Stimulated activated CD8-positive, alpha-beta memory T cell treated with anti-CD3 and anti-CD28 coated beads, Interleukin-4, amount 100 ng/mL, for 48 hours (primary cell): ENCODE measurements around the gene PPM1L.
"Not testable (repeated sequence)": the region's sequence is repeated elsewhere in the genome, so short reads cannot be mapped to it uniquely, and the experiment has no call there.

Experiments
- DNase-seq: peaks from one replicate; pipeline ENCODE4 v3.0.0-alpha.2; 2020

The PPM1L gene

DNA sequence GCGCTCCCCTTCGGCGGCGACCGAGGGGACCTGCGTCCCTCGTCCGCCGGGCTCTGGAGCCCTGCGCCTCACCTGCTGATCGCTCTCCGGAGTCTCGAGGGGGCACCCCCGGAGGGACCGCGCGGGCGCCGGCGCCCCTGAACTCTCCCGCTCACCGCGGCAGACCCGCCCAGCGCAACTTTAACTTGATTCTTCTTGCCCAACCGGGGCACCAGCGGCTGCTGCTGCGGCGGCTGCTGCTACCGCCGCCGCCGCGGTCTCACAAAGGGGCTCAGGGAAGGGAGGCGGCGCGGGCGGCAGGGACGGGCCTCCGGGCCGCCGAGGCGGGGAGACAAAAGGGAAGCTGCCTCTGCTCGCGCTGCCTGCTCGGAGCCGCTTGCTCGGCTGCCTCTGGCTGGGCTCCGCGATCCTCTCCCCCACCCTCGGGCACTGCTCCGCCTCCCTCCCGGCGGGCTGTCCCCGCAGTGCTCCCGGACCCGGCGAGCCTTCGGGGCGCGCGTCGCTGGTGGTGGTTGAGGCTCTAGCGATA, at the start of gene PPM1L:
Gene PPM1L (plus strand): TSS at position 456 of the 529 bp plus-strand sequence.
- DNase-seq = peak; percentile 67

DNA sequence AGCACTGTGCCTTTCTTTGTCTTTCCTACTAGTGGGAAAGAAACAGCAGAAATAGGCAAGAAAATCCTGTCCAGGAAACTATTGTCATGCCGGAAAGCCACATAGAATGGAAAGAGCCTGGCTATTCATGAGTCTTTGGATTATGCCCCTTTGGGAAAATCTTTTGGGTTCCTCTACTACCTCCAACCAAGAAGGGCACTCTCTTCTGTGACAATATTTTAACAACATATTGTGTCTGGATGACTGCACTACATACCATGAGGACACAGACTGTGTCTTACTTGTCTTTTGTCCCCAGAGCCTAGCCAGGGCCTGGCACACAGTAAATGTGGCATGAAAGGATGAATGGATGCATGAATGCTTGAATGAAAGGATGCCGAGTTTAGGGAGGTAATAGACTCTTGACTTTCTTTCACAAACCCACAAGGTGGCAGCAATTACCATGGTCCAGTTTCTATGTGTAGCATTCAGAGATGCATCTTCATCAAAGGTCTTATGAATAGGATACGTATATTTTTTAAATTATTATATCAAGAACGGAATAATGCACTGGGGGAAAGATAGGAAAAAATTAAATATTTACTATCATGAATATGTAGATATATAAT, 48.7 kb upstream of the PPM1L start:
- DNase-seq = no peak

DNA sequence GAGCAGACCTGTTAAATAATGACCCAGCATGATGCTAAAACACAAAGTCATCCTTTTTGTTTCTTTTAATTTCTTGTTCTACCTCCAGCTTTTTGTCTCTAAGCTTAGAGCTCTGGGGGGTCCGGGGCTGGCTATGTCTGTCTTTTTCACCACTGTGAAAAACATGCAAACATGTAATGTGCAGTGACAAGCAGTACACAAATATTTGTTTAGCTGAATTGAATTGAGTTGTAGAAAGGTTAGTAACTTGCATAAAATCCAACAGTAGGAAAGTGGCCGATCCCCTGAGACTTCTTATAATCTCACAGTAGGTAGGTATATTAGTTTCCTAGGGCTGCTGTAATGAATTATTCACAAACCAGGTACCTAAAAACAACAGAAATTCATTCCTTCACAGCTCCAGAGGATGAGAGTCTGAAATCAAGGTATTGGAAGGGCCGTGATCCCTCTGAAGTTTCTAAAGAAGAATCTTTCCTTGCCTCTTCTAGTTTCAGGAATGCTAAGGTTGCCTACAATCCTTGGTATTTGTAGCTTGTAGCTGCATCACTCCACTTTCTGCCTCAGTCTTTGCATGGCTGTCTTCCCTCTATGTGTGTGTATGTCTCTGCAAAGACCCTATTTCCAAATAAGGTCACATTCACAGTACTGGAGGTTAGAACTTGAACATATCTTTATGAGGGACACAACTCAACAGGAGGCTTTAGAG, 46.4 kb upstream of the PPM1L start:
- no peak for DNase-seq

DNA sequence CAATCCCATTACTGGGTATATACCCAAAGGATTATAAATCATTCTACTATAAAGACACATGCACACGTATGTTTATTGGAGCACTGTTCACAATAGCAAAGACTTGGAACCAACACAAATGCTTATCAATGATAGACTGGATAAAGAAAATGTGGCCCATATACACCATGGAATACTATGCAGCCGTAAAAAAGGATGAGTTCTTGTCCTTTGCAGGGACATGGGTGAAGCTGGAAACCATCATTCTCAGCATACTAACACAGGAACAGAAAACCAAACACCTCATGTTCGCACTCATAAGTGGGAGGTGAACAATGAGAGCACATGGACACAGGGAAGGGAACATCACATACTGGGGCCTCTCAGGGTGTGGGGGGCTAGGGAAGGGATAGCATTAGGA, 42.9 kb upstream of the PPM1L start:
- DNase-seq = not testable (repeated sequence)

DNA sequence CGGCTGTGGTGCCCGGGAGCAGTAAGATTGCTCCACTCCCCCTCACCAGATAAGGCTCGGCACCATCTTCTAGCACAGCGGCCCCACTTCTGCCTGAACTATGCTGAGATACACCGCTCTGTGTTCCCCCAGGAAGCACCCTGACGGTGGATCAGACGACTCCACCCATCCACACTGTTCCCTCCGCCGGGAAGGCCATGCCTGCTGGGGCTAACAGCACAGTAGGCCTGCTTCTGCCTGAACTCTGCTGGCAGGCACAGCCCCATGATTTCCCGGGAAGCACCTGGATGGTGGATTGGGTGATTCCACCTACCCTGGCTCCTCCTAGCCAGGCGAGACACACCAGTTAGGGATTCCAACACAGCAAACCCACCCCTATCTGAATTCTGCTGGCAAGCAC, 36.3 kb upstream of the PPM1L start:
- no peak for DNase-seq

DNA sequence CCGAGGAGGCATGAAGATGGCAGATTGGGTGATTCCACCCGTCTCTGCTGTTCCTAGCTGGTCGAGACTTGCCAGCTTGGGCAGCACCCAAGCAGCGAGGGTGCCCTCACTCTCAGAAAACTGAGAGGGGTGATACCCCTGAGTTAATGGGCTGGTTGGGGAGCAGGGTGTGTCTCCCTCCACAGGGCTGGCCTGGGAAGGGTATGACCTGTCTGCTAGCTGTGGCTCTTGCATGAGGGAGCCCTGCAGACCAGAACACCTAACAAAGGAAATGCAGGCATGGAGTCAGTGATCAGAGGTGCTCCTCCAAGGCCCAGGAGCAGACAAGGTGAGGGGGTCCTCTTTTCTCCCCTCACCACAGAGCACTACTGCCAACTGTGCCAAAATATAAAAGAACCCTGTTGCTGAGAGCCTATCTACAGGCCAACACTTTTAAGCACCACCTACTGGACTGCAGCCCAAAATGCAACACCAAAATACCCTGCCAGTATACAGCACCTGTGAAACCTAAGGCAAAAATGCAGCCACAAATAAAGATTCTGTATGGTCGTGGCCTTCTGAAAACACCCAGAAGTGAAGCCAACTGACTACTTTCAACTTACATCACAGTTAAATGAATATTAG, 35.8 kb upstream of the PPM1L start:
- no peak for DNase-seq

DNA sequence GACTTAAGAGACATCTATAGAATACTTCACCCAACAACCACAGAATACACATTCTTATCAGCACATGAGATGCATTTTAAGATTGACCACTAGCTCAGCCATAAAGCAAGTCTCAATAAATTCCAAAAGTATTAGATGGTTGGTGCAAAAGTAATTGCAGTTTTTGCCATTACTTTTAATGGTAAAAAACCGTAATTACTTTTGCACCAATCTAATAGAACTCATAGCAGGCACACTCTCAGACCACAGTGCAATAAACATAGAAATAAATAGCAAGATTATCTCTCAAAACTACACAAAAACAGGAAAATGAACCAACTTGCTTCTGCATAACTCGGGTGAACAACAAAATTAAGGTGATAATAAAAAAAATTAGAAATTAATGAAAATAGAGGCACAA, 33.7 kb upstream of the PPM1L start:
- no peak for DNase-seq

DNA sequence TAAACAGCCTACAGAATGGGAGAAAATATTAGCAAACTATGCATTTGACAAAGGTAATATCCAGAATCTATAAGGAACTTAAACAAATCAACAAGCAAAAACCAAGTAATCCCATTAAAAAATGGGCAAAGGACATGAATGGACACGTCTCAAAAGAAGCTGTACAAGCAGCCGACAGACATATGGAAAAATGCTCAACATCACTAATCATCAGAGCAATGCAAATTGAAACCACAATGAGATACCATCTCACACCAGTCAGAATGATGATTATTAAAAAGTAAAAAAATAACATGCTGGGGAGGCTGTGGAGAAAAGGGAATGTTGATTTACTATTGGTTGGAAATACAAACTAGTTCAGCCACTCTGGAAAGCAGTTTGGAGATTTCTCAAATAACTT, 30.7 kb upstream of the PPM1L start:
- no peak for DNase-seq

DNA sequence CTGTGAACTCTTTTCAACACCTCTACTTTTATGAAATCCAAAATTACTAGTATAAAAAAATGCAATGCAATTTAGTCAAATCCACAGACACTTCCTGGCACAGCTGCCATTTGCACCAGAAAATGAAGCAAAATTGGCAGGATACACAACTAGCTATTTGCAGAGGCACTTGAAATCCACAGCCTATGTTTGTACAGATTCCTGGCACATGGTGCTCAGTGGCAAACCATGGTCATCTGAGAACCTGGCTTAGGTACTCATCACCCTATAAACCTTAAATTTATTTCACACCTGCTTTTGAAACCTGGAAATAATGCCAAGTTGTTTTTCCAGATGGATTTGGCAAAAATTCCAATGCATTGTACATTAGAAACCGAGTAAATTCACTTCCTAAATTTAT, 20.2 kb upstream of the PPM1L start:
- no peak for DNase-seq

DNA sequence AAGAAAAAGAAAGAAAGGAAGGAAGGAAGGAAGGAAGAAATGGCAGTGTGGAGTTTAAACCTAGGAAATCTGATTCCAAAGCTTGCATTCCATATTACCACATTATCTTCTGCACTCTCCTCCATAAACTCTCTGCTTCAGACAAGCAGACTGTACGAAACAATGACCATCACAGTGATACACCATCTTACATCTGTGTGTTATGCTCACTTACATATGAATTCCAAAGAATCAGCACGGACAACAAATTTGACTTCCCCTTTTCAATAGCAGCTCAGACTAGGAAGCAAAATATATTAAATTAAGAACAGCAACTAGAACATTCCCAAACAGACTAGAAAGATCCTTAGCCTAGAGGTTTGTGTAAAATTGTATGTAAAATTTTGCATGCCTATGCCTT, 18.0 kb upstream of the PPM1L start:
- no peak for DNase-seq

DNA sequence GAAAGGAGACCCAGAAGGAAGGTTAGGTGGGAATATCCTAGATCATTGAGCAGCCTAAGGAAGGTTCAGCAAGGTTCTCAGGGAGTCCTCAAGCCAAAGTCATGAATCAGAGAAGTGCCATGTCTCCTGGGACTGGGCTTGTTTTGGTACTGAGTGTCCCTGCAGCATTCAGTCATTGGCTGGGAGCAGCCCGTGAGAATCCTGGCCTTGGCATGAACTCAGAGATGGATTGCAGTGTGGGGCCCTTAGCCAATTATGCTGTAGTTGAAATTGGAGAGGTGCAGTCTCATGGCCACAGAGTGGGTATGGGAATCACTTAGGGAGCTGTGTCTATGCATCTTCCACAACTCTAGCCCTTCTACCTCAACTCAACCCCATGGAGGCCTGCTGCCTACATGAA, 17.0 kb upstream of the PPM1L start:
- no peak for DNase-seq

DNA sequence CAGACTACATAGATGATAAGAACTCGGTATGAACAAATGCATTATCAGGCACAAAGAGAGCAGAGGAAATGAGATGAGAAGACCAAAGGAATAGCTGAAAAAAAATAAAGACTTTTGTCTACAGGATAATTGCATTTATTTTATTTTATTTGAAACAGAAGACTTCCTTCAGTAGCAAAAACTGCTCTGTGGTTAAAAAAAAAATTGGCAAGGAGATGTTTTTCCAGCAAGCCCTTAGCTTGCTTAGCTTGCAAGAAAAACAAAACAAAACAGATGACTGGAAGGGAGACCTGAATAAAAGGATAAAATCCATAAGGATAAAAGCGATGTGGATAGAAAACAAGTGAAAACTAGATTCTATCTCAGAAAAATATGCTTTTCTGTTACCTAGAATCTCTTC, 9.1 kb upstream of the PPM1L start:
- no peak for DNase-seq

DNA sequence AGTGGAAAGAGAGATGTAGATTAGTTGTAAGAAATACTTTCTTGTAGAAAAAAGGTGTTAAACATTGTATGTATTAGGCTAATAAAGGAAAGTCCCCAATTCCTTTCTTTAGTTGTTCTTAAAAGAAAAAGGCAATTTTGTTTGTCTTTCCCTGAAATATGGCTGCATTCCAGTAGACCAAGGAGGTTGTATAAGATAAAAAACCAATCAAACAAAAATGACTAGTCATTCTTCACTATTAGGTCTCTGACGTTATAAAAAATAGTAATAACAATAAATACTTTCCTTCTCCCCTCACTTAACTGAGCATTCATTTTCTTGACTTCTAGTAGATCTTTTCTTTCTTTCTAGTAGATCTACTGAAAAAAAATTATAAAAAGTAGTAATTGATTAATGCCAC, 8.6 kb upstream of the PPM1L start:
- DNase-seq = no peak

DNA sequence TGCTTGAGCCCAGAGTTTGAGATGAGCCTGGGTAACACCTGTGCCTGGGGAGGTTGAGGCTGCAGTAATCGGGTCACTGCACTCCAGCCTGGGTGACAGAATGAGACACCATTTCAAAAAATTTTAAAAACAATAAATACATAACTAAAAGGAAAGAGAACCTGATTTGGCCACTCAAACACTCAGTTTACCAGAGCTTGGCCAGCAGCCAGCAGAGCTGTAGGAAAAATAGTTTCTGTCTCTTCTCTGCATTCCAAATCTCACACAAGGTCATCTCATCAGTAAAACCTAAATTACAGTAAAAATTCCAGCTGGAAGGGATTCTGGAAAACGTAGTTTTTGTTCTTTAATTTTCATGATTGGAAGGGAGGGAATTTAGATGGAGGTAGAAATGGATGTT, 7.8 kb upstream of the PPM1L start:
- DNase-seq = no peak

DNA sequence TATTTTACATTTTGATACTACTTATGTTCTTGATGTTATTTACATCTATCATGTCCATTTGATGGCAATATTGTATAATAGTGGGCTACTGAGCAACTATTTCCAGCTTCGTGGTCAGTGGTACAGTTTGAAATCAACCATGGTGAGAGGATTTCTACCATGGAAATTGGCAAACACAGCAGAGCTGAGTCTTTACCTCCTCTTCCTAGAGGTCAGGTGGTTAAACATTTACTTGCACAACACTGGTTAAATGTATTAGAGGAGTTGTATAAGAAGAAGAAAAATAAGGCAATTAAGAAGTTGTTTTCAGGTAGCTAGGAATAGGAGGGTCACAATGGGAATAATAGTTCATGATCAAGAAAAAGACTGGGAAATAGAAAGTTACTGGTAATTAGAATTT, 7.2 kb upstream of the PPM1L start:
- DNase-seq = no peak

DNA sequence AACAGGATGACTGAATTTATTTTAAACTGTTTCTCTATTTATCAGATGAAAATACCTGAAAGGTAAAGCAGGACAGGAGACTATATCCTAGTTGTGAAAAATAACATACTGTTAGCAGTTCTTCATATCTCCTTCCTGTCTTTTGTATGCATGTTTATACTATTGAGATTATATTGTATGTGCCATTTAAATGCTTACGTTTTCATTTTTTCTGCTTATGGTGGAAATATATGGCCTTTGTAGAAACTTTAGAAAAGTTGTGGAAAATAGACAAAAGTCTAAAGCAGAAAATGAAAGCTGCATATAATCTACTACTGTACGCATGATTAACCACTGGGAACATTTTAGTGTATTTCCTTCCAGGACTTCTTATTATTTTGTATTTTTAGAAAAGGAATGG, 2.1 kb upstream of the PPM1L start:
- no peak for DNase-seq

DNA sequence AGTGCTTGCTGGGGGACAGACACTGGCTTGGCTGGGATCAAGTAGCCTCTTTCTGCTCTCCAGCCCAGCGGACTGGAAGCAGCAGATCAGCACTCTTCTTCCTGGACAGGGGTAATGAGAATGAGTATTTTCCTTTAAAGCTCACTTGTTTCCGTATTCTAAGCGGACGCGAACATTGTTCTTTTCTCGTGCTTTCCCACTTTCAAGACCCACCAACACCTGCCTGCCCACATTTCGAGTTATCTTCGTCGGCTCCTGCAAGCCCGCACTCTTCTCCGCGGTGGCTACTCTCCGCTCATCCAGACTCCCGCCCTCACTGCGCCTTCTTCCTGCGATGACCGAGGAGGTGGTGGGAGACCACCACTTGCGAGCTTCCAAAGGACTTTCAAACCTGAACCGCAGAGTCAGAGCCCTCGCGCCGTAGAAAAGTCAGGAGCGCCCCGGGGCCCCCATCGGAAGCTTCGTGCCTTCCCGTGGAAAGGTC, 1.6 kb upstream of the PPM1L start:
- peak; percentile 44 for DNase-seq

DNA sequence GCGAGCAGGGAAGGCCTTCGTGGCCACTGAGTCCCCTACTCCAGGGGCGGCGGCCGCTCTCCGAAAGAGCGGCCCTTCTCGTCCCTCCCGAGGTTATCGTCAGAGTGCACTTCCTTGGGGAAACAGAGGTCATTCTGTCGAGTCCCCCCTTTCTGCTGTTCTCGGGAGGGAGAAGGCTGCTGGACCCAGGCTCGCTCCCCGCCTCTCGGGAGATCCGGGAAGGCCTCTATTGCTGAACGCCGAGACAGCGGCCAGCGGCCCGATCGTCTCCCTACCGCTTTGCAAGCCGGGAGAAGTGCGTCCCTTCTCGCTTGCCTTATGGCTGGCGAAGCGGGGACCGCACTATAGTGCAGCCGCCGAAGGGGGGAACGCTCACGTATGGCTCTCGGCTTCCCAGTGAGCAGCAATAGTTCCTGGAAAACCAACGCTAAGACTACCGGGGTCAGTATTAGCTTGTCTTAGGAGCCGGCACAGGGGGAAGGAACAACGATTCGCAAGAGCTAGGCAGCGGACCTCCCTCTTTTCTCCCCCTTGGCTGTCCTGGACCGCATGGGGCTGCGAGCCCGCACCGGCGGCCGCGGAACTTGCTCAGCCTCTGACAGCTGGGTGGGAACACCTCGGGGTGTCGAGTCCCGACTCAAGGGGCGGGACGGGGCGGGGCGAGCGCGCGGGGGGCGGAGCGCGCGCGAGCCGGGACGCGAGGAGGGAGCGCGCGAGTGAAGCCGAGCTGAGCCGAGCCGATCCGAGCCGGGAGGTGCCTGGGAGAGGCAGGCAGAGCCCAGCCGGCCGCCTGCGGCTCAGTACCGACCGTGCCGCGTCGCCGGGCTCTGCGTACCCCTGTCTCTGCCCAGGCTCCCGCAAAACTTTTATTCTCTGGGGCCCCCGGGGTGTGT, 930 bp upstream of the PPM1L start:
- peak; percentile 91 for DNase-seq

DNA sequence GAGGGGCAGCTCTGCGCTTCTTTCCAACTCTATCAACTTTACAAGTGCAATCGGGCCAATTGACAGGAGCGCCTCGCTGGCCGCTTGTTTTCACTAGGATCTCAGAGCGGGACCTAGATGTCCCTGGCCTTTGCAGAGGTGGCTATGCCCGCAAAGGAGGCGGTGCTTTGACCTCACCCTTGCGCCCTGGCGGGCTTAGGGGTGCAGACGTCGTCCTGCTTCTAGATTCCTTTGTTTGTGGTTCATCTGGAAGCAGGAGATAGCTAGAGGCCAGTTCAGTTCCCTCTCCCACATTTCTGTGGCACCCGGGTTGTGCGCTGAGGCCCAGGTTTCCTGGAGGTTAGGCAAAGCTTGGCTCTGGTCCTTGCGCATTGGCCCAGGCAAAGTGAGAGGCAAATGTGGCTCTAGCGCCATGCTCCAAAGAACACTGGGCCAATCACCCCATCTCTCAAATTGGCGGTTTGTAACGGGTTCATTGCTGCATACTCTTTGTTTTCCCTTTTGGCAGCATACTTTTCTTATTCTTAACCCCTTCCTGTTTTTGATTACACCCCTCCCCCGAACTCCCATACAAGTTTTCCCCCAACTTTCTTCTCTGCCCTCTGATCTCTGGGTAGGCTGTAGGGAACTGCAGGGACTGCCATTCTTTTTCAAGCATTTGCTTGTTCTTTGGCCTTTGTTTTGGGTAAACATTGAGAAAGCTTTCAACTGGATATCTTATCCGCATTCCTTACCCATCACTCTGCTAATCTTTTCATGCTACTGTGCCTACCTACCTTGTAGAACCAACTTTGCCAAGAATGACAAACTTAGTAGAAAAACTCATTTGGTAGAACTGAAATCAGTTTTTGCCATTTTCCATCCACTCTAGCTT, 1.4 kb downstream of the PPM1L start:
- DNase-seq = peak; percentile 27

DNA sequence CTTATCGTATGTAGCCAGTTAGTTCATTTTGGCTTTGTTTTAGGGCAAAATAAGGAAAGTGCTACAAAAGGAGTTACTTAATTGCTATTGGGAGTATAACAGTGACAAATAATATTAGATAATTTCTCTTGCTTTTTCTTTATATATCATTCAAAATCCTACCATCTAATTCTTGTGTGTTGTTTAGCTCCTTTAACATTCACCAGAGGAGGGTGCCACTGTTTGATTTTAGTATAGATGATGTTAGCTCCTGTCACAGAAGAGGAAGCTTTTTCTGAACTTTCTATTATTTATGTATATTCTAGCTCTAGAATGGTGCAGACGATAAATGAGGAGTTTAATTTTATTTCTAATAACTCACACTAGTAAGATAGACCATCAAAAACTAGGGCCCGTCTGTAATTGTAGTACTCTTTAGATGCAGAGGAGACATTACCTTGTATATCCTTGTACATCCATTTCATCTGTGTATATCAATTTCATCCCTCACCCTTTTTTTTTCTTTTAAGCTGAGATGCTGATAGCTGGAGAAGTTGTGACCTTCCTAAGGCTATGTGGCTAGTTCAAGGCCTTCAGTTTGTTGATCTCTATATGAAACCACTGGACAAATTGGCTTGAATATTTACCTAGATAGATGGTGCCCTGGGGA, 3.0 kb downstream of the PPM1L start:
- no peak for DNase-seq

DNA sequence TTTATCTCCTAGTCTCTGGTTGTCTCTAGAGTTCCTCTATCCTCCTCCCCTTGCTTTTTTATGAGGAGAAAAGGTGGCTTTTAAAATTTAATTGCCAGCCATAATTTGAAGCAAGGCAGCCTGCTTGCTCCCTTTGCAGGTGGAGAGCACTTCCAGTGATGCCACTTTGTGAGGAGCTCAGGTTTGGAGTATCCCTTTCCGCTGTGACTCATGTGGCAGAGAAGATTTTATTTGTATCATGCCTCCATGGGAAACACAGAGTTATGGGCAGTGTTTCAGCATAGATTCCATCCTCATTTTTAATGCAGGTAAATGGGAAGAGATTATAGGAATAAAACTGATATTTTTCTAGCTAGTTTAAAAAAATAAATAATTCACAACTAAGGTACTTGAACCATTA, 7.0 kb downstream of the PPM1L start:
- DNase-seq = no peak

DNA sequence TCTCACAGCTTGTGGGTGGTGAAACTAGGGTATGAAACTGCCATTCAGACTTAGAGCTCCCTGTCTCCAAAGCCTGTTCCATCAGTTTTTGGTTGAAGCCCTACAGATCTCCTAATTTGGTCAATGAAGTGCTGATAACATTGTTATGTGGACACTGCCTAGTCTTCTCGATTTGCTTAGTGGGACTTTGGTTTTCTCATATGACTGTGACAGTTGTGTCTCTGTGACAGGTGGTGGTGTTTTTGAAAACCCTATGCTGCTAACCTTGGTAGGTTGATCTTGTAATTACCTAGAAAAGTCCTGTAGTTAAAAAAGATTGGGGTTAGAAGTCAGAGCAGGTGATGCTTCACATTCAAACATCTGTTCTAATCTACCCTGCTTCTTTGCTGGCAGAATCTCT, 9.2 kb downstream of the PPM1L start:
- no peak for DNase-seq
